SK-N-MC (cell line): ENCODE measurements around the gene SCIN.

ENCODE experiments used
- EZH2 ChIP-seq: fragments of 200-600 bp; sonication (generic); IDR thresholded peaks from one replicate; pipeline ENCODE4 v1.6.1; 2017; ENCODE audit warnings: antibody characterized with exemption
- FOXP2 ChIP-seq: optimal IDR thresholded peaks from 2 replicates; pipeline ENCODE3; 2011; ENCODE audit warnings: mild to moderate bottlenecking, moderate library complexity; ENCODE audit not compliant: insufficient read depth; ENCODE audit errors: extremely low read length, control extremely low read depth
- POLR2AphosphoS5 ChIP-seq: IDR thresholded peaks from 2 replicates; pipeline ENCODE4 v1.6.1; 2012; ENCODE audit warnings: mild to moderate bottlenecking, low read depth, low read length, borderline replicate concordance

GRCh38 chr7:12647364-12648219 lies 77.1 kb downstream of the SCIN start:
- TF ChIP-seq POLR2AphosphoS5 (no peak), FOXP2 (no peak), EZH2 (no peak)
